A549 (cell line): ENCODE measurements around the gene HOXC11. TPM values are rescaled to one million over a fixed set of nuclear protein-coding genes. Genes with fewer than 3 reads are reported as not detected.

ENCODE experiments used
- ATAC-seq, 2 experiments: fragments of 200-7000 bp in 1 of 2; fragments of >200 bp in 1 of 2; cut with Nextera tagmentation in 1 of 2; cut with Tn5 transposase in 1 of 2; 3 replicates each; pipeline versions ENCODE4 v1.8.0 to v1.9.1; 2018 to 2020; ENCODE audit warnings: mild to moderate bottlenecking in 1 of 2, moderate library complexity in 1 of 2
- CTCF ChIA-PET: fragments of 300-600 bp; sonication (Branson Sonifier 250); formaldehyde crosslinking; extraction: SDS; loops from one replicate; lab custom pipeline; 2021; ENCODE audit warnings: antibody characterized with exemption, inconsistent platforms; lab: Yijun Ruan, JAX
- POLR2A ChIA-PET: fragments of 350-600 bp; formaldehyde crosslinking; extraction: SDS; loops from one replicate; lab custom pipeline; 2021; ENCODE audit warnings: antibody characterized with exemption, inconsistent platforms; lab: Yijun Ruan, JAX
- DNase-seq, 2 experiments: peaks; one replicate each; pipeline versions ENCODE4 v3.0.0 to v3.0.0-alpha.2; 2011 to 2016; ENCODE audit warnings: low read depth in 1 of 2, low spot score in 1 of 2
- FAIRE-seq: peaks from 2 replicates; lab custom pipeline; 2011; peaks lifted over from hg19 to GRCh38; lab: Jason Lieb, UNC
- H3K27ac ChIP-seq, 2 experiments: fragments of >200 bp; sonication (Bioruptor Twin); formaldehyde crosslinking; 3 replicates each; pipeline ENCODE4 v1.5.1; 2016 to 2017
- H3K4me1 ChIP-seq: fragments of >200 bp; sonication (Bioruptor Twin); formaldehyde crosslinking; 3 replicates; pipeline ENCODE4 v1.6.1; 2016
- H3K4me2 ChIP-seq: fragments of >200 bp; sonication (Bioruptor Twin); formaldehyde crosslinking; 3 replicates; pipeline ENCODE4 v1.6.1; 2016
- H3K4me3 ChIP-seq: fragments of >200 bp; sonication (Bioruptor Twin); formaldehyde crosslinking; 3 replicates; pipeline ENCODE4 v1.5.1; 2016
- H3K9me3 ChIP-seq: fragments of >200 bp; sonication (Bioruptor Twin); formaldehyde crosslinking; 3 replicates; pipeline ENCODE4 v1.6.1; 2016
- ATOH8 ChIP-seq: fragments of 250-450 bp; sonication (Bioruptor Pico); IDR thresholded peaks from 2 replicates; pipeline ENCODE4 v1.5.0; 2020; ENCODE audit warnings: low read depth, mild to moderate bottlenecking, moderate library complexity
- CBX8 ChIP-seq: fragments of 200-600 bp; sonication (generic); IDR thresholded peaks from 2 replicates; pipeline ENCODE4 v1.6.1; 2016
- EP300 ChIP-seq, 2 experiments: fragments of >200 bp; sonication (Bioruptor Twin); formaldehyde crosslinking; IDR thresholded peaks; 2 replicates in 1 of 2; 3 replicates in 1 of 2; pipeline ENCODE4 v1.6.1; 2016 to 2017
- ESRRA ChIP-seq: fragments of 150-350 bp; IDR thresholded peaks from 2 replicates; pipeline ENCODE4 v1.6.1; 2014; ENCODE audit warnings: mild to moderate bottlenecking, low read length, borderline replicate concordance
- GATA3 ChIP-seq: IDR thresholded peaks from 2 replicates; pipeline ENCODE4 v1.6.1; 2012; ENCODE audit warnings: borderline replicate concordance
- HDAC2 ChIP-seq: fragments of 200-600 bp; sonication (generic); IDR thresholded peaks from 2 replicates; pipeline ENCODE4 v1.6.1; 2016
- HEYL ChIP-seq: fragments of 250-450 bp; sonication (Bioruptor Pico); IDR thresholded peaks from 2 replicates; pipeline ENCODE4 v1.8.0; 2021; ENCODE audit warnings: mild to moderate bottlenecking, moderate library complexity
- HOXA7 ChIP-seq: fragments of 250-450 bp; sonication (Bioruptor Pico); IDR thresholded peaks from 2 replicates; pipeline ENCODE4 v1.5.0; 2020; ENCODE audit warnings: mild to moderate bottlenecking, moderate library complexity
- HOXB13 ChIP-seq: fragments of 250-450 bp; sonication (Bioruptor Pico); IDR thresholded peaks from 2 replicates; pipeline ENCODE4 v1.5.0; 2020; ENCODE audit warnings: low read depth, mild to moderate bottlenecking, moderate library complexity
- KDM1A ChIP-seq: fragments of 200-600 bp; sonication (generic); IDR thresholded peaks from 2 replicates; pipeline ENCODE4 v1.6.1; 2016; ENCODE audit warnings: low read depth, mild to moderate bottlenecking
- KDM5A ChIP-seq: fragments of 200-600 bp; sonication (generic); IDR thresholded peaks from 2 replicates; pipeline ENCODE4 v1.6.1; 2016; ENCODE audit warnings: antibody characterized with exemption, mild to moderate bottlenecking
- PHF8 ChIP-seq: fragments of 200-600 bp; sonication (generic); IDR thresholded peaks from 2 replicates; pipeline ENCODE4 v1.6.1; 2016; ENCODE audit warnings: low read depth, mild to moderate bottlenecking, antibody characterized with exemption, moderate library complexity, borderline replicate concordance
- POLR2AphosphoS2 ChIP-seq: conservative IDR thresholded peaks from 2 replicates; pipeline ENCODE4 v1.6.1; 2012; ENCODE audit warnings: low read length, improper control_type of control experiment, inconsistent platforms
- RCOR1 ChIP-seq: fragments of 150-350 bp; IDR thresholded peaks from 2 replicates; pipeline ENCODE4 v1.6.1; 2014; ENCODE audit warnings: antibody characterized with exemption, low read length, low read depth
- SMC3 ChIP-seq: fragments of >200 bp; sonication (Bioruptor Twin); formaldehyde crosslinking; IDR thresholded peaks from 3 replicates; pipeline ENCODE4 v1.6.1; 2018; ENCODE audit warnings: inconsistent platforms
- SREBF2 ChIP-seq: fragments of 450-650 bp; IDR thresholded peaks from 2 replicates; pipeline ENCODE4 v1.6.1; 2014; ENCODE audit warnings: mild to moderate bottlenecking, moderate library complexity
- TP53 ChIP-seq: fragments of 250-450 bp; sonication (Bioruptor Pico); IDR thresholded peaks from 2 replicates; pipeline ENCODE4 v1.5.0; 2021; ENCODE audit warnings: mild to moderate bottlenecking, moderate library complexity
- ZSCAN20 ChIP-seq: fragments of 250-450 bp; sonication (Bioruptor Pico); IDR thresholded peaks from 2 replicates; pipeline ENCODE4 v1.8.0; 2022; ENCODE audit warnings: mild to moderate bottlenecking, moderate library complexity
- WGBS: methylation state at CpG from one replicate; pipeline ENCODE4 v1.1.6; 2017; ENCODE audit errors: missing lambda C conversion rate; 5-methylcytosine and 5-hydroxymethylcytosine counted together
- polyA plus RNA-seq, 4 experiments: library from polyadenylated mRNA; depleted of rRNA in 3 of 4; stranded (reverse); fragments of >200 nt; fragmentation: RNase III in 1 of 4; extraction: RNeasy Plus Mini Kit Qiagen cat#74134 plus additional on column Dnase treatment in 1 of 4; gene quantifications; 2 replicates in 3 of 4; 3 replicates in 1 of 4; pipeline ENCODE4 v1.2.3, GENCODE V29; 2011 to 2017
- TF ChIP-seq, protein P1 (sequence below): IDR thresholded peaks from 2 replicates; pipeline ENCODE4 v1.6.1; 2012

Gene HOXC11
- polyA plus RNA-seq, 2 of the 4 experiments (the other 2 are of a cell fraction): 0.45 to 0.58 TPM

- no peak for TF ChIP-seq EP300 (IDR thresholded peaks at IDR 0.05)
These were observed 37.4 kb downstream of the HOXC11 start (continued) for GRCh38 chr12:54010053-54010971.

- DNase-seq: no peak
- peak overlapping the region; percentile 87 for H3K4me2 ChIP-seq
- ChIA-PET CTCF (interaction anchor here (1.3 to 28.7 kb wide), 4 partner anchors 19 to 209 kb away, joined by 4 to 1074 read pairs (median 15); partner anchors contain the start of genes HOXC5 and SMUG1), POLR2A (no interaction called here)
- no peaks in the 10 kb centered on the region for H3K9me3 ChIP-seq
- no peak overlapping the region for H3K4me3 ChIP-seq
- FAIRE-seq: no peak
- no peak for ATAC-seq
- H3K27ac ChIP-seq: peak overlapping the region in 1 of 2 experiments; percentile 97; a peak in 3 of 6 replicates
- 61% methylated on average over 17 of the region's 17 CpGs for WGBS
- peaks cover 52% of the 10 kb centered on the region for H3K4me1 ChIP-seq
- TF ChIP-seq HDAC2 (no peak), ESRRA (no peak), ZSCAN20 (no peak), CBX8 (no peak)
- TF ChIP-seq, all 56 proteins: peak for 0
These were observed 38.2 kb downstream of the HOXC11 start for GRCh38 chr12:54010972-54011664.

DNA sequence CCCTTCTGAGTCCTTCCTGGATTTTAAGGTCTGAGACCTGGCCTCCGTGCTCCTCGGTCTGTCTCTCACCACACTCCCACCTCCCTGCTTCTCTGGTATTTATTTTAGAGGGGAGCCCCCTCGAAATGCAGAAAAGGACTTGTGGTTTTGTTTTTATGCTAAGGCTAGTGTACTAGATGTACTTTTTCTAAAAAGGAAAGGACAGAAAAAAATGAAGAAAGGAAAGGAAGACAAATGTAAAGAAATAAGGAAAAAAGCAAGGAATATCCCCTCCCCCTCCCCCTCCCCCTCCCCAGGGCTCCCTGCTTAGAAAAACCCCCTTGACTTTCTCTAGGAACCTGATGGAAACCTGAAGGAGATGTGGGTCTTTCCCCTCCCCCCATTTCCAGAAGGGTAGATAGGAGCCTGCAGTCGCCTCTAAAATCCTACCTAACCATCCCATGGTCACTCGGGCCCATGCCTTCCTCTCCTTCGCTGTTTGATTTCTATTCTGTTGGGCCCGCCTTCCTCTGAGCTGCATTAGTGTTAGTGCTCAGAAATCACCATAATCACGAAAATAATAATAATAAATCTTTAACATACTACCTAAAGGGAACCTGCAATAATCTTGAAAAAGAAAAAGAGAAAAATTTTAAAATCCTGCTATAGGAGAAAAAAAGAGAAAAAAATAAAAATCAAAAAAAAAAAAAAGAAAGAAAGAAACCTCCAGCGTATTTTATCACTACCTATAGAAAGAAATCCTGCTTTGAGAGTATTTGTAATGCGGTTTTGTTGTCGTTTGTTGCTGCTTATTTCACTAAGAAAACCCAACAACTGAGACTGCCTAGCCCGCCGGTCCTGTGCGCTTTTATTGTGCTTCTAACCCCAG is 39.0 kb downstream of the HOXC11 start:
- ATAC-seq (no peak), DNase-seq (no peak), FAIRE-seq (no peak)
- H3K4me2 ChIP-seq: peak overlapping the region; percentile 87
- POLR2A ChIA-PET: no interaction called here
- H3K4me1 ChIP-seq: peaks cover 52% of the 10 kb centered on the region
- TF ChIP-seq HOXA7: no peak
- TF ChIP-seq PHF8: no peak
- TF ChIP-seq, protein P1, sequence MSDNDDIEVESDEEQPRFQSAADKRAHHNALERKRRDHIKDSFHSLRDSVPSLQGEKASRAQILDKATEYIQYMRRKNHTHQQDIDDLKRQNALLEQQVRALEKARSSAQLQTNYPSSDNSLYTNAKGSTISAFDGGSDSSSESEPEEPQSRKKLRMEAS: no peak
- TF ChIP-seq ATOH8: no peak
- no peak for TF ChIP-seq KDM5A
- H3K9me3 ChIP-seq: no peaks in the 10 kb centered on the region
- 82% methylated on average over 14 of the region's 14 CpGs for WGBS
- CTCF ChIA-PET: interaction anchor here (28.7 kb wide), 1 partner anchor 188 kb away, joined by 1074 read pairs; the partner anchor contains the start of gene SMUG1
- H3K4me3 ChIP-seq: no peak overlapping the region
- peak overlapping the region in 1 of 2 experiments; percentile 77; a peak in 3 of 6 replicates for H3K27ac ChIP-seq

GRCh38 chr12:54012631-54013409 is 39.9 kb downstream of the HOXC11 start:
- peak; percentile 47 to 54 for DNase-seq
- Histone ChIP-seq H3K4me3 (no peak overlapping the region), H3K4me1 (peaks cover 52% of the 10 kb centered on the region), H3K9me3 (no peaks in the 10 kb centered on the region), H3K4me2 (peak overlapping the region; percentile 60), H3K27ac (peak overlapping the region; percentile 43 to 77)
- WGBS: 44% methylated on average over 6 of the region's 6 CpGs
- TF ChIP-seq SREBF2 (no peak), TP53 (CRISPR knock-in tag) (no peak), POLR2AphosphoS2 (no peak), SMC3 (no peak), HEYL (CRISPR knock-in tag) (no peak), HOXB13 (no peak), GATA3 (no peak), RCOR1 (no peak), KDM1A (no peak)
- ATAC-seq: peak in 1 of 2 experiments; percentile 57; a peak in 3 of 6 replicates
- POLR2A ChIA-PET: no interaction called here
- no peak for FAIRE-seq
- CTCF ChIA-PET: interaction anchor here (1.2 to 28.7 kb wide), 3 partner anchors 20 to 202 kb away, joined by 3 to 1074 read pairs (median 43); partner anchors contain the start of genes HOXC5 and SMUG1
